Endometrium (tissue), 2 donors: ENCODE data around the gene TCF3.
"Not testable (repeated sequence)": the region's sequence is repeated elsewhere in the genome, so short reads cannot be mapped to it uniquely, and the experiment has no call there.

Source experiments
- FAIRE-seq: peaks from 2 replicates; lab custom pipeline; 2012; peaks lifted over from hg19 to GRCh38; lab: Jason Lieb, UNC
- donor health status: control.
- donor health status: control.

TCF3 gene

DNA sequence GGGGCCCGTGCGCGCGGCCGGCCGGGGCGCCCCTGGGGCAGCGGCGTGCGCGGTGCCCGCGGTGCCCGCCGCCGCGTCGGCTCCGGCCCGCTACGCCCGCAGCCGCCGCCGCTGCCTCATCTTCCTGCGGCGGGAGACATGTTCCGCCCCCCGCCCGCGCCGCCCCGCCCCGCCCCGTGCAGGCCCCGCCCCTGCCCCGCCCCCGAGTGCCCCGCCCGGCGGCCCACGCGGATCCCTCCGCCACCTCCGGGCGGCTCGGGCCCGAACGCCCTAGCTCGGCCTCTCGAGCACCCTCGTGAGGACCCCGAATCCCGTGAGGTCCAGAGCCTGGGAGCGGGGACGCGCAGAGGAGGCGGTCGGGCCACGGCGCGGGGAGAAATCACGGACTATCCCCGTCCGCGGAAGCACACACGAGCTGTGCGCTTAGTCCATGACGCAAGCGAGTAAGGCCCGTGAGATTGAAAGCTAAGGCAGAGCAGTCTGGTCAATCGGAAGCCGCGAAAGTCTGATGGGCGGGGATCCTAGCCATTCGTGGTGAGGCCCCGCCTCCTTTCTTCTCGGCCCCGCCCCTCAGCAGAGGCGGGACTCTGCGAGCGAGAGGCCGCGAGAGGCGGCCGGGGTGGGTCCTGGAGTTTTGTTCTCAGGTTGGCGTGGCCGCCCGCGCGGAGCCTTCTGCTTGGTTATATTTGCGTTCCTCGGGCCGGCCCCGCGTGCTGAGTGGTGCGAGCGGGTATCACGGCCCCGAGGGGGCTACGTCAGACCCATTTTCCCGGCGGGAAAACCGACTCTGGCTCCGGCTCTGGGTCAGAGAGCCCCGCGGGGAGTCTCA lies at the start of gene TCF3:
Gene TCF3 (minus strand): TSS at position 145 of the 829 bp plus-strand sequence. CDS start 2,367 bp downstream, outside the sequence.
- FAIRE-seq, result peak; percentile 100

DNA sequence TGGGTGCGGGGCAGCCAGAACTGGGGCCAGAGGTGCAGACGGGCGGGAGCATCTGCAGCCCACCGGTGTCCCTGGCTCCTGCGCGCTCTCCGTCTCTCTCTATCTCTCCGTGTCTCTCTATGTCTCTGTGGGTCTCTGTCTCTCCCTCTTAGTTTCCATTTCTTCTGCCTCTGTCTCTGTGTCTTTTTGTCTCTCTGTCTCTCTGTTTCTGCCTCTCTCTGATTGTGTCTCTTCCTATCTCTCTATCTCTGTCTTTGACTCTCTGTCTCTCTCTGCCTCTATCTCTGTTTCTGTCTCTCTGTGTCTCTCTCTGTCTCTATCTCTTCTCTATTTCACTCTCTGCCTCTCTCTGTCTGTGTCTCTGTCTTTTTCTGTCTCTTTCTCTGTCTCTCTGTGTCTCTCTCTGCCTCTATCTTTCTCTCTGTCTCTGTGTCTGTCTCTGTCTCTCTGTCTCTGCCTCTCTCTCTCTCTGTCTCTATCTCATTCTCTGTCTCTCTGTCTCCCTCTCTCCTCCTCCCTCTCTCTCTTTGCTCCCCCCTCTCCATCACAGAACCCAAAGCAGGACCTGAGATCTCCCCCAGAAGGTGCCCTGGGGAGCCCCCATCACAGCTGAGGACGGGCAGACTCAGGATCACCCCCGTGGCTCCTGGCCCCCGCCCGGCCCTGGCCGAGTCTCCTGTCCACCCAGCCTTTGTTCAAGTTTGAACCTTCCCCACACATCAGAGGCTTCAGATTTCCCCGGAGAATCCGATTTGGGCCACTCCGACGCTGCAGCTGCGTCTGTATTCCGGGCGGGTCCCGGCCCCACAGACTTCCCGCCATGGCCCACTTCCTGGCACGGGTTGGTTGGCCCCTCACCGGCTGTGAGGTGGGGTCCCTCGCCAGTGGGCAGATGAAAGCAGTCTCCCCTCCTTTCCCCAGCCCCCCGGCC lies 48.6 kb upstream of the TCF3 start:
- FAIRE-seq, result no peak

DNA sequence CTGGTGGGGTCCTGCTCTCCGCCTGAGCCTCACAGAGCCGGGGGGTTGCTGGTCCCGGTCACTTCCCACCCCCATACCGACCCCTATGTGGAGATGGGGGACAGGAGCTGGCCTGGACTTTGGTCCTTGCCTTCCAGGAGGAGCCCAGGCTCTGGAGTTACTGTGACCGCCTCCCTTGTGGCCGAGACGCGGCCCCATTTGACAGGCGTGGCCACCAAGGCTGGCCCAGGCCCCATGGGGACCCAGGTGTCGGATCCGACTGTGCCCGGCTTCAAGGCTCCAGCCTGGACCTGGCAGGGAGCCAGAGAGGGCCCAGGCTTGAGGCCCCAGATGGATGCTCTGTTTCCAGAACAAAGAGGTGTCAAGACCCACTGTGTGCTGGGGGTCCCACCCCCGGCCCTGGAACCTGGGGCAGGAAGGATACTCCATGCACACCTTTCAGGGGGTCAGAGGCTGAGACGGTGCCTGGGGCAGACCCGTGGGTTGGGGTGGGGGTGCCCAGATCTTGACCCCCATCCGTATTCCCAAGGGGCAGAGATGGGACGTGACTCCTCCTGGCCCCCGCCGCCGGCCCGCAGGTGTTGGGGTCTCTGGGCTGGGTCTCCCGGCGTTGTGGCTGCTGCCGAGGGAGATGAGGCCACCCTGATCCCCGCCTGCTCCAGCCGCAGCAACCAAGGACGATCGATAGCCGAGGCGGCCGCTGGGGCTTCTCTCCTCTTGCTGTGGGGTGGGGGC lies 47.8 kb upstream of the TCF3 start:
- FAIRE-seq, result no peak

DNA sequence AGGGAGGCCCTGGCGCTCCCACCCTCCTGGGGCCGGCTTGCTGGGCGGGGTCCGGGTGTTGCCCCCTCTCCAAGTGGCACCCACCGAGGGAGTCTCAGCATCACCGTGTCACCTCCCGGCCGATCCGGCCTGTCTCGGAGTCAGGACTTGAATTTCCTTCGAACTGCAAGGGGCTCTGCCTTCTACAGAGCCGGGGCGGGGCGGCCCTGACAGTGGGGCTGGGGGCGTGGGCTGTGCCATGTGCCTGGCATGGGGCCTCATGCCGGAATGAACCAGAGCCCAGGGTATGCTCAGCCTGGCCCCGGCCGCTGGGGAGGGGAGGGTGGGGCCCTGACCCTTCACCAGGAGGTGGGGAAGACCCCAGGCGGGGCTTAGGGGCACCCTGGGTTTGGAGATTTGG lies 47.0 kb upstream of the TCF3 start:
- no peak for FAIRE-seq

DNA sequence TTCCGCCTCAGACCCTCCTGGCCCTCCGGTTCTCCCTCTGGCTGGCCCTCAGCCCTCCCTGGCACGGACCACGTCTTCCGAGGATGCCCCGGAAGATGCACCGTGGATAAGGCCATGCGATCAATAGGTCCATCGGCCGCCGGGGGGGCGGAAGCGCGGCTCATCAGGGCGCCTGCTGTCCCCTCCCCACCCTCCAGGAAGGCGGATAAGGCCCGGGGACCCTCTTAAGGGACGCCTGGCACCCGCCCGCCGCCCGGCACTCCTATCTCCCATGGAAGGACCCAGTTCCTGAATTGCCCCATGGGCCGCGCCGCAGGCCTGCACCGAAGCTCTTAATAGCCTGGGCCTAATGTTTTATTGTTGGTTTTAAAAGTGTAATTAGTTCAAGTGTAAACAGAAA lies 46.2 kb upstream of the TCF3 start:
- FAIRE-seq, result no peak

DNA sequence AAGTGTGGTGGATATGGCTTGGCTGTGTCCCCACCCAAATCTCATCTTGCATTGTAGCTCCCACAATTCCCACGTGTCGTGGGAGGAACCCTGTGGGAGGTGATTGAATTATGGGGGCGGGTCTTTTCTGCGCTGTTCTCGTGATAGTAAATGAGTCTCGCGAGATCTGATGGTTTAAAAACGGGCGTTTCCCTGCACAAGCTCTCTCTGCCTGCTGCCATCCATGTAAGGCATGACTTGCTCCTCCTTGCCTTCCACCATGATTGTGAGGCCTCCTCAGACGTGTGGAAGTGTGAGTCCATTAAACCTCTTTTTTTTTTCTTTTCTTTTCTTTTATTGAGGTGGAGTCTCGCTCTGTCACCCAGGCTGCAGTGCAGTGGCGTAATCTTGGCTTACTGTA lies 43.1 kb upstream of the TCF3 start:
- not testable (repeated sequence) for FAIRE-seq

DNA sequence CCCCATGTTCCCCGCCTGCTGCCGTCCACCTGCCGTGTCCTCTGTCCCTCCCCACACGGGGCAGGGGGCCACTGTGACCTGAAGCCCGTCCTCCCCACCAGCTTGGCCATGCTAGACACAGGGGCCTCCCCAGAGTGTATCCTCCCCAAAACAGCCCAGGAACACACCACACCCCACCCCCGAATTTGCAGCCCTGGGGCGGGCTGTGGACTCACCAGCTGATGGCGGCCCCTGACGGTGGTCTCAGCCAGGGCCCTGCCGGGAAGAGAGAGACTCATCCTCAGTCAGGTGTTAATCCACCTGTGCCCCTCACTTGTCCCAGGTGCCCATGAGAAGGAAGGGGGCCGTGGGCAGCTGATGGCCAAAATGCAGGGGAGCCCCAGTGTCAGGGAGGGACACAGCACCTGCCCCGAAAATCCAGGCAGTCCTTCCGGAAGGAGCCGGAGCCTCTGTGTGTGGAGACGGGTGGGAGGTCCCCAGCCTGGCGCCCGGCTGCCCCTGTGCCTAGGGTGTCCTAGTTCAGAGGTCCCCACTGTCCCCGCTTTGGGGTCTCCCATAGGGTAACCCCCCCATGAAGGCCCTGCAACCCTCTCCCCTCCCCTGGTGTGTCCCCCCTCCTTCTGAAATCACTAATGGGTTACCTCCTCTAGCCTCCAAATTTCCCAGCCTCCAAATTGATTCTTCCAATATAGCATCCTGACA lies 39.3 kb upstream of the TCF3 start:
- FAIRE-seq, result no peak

DNA sequence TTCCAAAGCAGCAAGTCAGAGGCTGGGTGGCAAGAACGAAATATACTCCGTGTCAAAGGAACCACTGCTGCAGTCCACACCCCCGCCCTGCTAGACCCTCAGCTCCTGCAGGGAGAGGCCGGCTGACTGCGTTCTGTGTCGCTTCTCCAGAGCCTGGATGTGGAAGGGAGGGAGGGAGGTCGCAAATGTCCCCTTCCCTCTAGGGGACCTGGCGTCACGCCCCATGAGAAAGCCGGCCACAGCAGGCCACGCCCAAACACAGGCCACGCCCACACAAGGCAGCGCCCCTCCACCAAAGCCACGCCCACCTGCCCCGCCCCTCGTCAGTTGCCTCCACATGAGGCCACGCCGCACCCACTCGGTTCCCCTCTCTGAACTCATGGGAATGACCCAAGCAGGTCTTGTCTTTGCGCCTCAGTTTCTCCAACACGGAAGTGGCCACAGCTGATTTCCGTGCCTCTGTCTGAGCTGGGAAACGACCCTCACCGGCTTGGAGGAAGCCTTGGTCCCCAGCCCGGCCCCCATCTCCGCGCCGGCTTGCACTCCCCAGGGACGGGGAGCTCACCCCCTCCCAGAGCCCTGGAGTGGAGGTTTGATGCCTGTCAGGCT lies 38.4 kb upstream of the TCF3 start:
- FAIRE-seq, result no peak

DNA sequence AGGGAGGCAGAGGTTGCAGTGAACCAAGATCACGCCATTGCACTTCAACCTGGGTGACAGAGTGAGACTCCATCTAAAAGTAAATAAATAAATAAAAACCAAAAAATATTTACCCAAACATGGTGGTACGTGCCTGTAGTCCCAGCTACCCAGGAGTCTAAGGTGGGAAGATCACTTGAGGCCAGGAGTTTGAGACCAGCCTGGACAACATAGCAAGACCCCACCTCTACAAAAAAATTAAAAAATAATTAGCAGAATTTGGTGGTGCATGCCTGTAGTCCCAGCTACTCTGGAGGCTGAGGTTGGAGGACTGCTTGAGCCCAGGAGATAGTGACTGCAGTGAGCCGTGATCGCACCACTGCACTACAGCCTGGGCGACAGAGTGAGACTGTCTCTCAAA lies 33.4 kb upstream of the TCF3 start:
- not testable (repeated sequence) for FAIRE-seq

DNA sequence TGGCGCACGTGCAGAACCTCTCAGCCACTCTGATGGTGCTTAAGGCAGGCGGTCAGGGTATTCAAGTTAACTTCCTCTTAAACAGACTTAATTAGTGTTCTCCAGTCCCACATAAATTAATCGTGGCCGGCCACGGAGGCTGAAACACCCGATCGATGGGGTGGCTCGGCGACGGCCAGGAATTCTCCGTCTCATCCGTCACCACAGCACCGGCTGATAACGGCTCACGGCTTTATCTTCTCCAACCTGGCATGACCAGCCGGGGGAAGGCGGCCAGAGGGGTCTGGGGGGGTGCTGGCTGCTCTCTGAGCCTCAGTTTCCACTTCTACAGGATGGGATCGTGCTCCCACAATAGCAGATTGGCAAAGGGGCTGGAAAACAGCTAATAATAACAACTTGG lies 32.6 kb upstream of the TCF3 start:
- FAIRE-seq, result no peak

DNA sequence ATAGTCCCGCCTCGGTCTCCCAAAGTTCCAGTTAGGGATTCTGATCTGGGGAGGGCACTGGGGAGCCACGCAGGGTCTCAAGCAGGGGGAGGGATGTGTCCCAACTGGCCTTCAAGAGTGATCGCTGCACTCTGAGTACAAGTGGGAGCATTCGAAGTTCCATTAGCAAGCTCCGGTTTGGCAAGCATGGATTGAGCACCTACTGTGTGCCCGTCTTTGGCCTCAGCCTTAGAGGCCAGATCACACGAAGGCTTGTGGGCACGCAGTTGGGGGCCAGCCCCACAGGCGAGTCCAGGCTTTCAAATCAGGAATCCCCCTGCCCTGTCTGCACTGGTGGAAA lies 32.1 kb upstream of the TCF3 start:
- FAIRE-seq, result no peak

DNA sequence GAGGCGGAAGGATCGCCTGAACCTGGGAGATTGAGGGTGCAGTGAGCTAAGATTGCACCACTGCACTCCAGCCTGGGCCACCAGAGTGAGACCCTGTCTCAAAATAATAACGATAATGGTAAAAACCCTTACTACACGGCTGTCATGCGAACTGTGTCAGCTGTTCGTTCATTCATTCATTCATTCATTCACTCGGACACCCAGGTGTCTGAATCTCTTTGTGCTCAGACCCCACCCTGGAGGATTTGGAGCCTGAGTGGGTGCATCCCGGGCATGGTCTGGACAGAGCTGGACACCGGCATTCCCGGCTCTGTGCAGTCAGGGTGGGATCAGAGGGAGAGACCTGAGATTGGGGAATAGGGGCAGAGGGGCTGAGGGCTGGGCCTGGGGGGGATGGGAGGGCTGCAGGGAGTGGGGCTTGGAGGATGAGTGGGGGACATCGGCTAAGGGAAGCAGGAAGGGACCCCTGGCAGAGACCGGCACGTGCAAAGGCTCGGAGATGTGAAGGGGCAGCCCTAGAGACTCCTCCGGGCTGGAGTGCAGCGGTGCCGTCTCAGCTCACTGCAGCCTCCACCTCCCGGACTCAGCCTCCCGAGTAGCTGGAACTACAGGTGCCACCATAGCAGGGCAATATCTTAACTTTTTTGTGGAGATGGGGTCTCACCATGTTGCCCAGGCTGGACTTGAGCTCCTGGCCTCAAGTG lies 31.6 kb upstream of the TCF3 start:
- no peak for FAIRE-seq

DNA sequence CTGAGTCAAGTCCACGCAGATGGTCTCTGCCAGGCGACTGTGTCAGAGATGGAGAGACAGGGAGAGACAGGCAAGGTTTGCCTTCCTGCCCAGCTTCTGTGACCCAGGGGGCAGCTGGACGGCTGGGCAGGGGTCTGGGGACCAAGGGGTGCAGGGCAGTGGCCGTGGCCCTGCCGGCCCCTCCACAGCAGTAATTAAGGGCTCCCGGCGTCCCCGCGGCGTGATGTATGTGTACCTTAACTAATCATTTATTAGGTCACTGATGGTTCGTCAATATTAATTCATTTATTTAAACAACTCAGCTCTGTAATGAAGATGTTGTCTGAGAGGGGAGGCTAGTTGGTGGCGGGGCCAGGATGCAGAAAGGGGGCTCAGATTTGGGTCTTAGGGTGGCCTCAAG lies 28.6 kb upstream of the TCF3 start:
- no peak for FAIRE-seq

DNA sequence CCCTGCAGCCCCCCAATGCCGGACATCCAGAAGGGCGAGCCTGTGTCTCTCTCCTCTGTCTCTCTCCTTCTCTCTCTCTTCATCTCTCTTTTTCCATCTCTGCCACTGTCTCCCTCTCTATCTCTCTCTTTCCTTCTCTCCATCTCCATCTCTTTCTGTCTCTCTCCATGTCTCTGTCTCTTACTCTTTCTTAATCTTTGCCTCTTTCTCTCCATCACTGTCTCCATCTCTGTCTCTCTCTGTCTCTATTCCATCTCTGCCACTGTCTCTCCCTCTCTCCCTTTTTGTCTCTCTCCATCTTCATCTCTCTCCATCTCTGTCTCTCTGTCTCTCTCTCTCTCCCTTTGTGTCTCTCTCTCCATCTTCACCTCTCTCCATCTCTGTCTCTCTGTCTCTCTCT lies 25.7 kb upstream of the TCF3 start:
- FAIRE-seq, result no peak

DNA sequence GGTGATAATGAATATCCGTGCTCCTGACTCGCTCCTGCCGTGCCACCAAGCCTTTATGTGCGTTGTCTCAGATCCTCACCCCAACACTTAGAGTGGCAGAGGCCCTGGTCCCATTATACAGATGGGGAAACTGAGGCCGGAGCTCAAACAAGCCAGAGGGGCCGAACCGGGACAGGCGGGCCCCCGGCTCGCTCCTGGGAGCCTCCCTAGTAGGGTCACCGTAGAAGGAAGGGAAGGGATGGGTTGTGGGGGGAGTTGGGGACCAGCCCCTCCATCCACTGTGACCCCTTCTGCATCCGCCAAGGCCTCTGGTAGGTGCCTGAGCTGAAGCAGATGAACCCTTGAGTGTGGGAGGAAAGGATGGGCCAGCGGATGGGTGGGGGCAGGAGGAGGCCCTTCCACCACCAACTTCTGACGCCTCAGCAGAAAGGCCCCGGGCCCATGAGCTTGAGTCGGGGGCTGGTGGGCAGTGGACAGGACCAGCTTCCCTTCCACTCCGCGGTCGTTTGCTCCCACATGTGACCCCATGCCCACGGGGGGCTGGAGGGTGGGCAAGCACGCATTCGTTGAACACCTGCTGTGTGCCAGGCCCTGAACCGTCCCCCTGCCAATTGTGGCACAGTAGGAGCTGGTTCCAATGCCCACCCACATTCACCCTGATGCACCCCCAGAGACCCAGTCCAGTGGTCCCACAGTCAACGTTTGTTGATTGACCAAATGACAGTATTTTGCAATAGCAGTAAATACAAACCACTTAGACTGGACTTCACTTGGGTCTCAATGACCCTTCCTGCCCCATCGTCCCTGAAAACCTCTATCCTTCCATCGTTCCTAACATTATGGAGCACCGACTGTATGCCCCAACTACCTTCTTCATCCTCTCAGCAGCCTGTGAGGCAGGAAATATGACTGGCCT lies 24.2 kb upstream of the TCF3 start:
- no peak for FAIRE-seq

DNA sequence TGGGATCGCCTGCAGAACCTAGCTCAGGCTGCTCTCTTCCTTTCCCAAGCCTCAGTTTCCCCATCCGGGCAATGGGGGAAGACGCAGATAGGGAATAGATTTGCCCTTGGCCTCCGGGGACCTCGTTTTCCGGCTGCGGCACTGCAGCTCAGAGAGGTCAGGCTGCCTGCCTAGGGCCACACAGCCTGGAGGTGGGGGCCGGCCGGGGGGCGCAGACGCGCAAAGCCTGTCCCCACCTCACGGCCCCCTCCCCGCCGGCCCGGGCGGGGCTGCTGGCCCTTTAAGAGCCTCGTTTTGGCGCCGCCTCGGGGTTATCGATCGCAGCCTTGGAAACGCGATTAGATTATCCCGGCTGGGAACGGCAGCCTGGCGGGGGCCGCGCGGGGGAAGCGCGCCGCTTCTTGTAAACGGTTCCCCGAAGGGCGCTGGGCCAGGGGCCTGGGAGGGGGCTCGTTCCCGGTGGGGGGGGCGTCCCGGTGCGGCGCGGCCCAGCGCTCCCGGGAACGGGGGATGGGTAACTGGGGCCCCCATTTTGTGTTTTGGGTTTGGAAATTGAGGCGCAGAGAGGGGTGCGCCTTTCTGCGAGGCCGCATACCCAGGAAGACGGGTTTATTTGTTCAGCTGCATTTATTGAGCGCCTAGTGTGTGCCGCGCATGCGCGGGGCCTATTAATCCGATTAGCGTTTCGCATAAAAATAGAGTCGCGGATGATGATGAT lies 23.4 kb upstream of the TCF3 start:
- no peak for FAIRE-seq

DNA sequence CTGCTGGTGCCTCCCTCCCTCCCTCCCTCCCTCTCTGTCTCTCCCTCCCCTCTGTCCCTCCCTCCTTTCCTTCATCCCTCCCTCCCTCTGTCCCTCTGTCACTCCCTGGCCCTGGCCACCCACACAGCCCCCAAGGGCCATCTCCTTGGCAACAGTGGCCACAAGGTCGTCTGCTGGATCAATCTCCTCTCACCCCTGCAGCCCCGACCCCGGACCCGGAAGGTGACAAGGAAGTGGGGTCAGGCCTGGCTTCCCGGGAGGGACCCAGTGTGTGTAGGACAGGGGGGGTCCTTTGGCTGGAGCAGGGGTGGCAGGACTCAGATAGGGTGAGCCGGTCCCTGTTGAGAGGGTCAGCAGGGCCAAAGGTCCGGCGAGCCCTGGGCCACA lies 21.9 kb upstream of the TCF3 start:
- FAIRE-seq, result no peak

DNA sequence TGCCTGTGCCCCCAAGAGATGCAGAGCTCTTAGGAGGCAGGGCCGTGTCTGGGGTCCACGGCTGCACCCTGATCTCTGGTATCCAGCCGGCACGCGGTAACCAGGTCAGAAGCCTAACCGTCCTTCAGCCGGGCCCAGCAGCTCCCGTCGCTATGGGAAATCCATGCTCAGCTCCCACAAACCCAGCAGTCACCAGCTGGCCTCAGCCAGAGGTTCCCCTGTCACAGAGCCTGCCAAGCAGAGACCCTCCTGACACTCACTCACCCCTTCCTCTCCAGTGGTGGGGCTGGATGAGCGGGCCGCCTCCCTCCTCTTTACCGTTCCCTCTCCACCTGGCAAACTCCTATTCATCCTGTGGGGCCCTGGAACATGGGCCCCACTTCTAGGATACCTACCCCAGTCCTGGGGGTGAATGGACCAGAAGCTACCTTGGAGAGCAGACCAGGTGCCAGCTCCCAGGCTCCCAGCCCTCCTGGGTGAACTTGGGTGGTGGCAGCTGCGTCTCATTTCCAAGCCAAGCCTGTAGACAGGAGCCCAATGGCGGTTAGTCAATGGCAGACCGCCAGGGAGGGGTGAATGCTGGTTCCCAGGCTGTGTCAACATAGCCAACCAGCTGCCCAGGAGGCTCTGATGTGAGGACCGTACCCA lies 21.4 kb upstream of the TCF3 start:
- no peak for FAIRE-seq
